NCI-H146 treated with DMSO at 0.1 percent for 48 hours (cell line): Measurements from ENCODE around the gene LYAR.
"Not testable (repeated sequence)": the region's sequence is repeated elsewhere in the genome, so short reads cannot be mapped to it uniquely, and the experiment has no call there.

Experiments used
- DNase-seq: peaks from one replicate; lab custom pipeline; 2025; ENCODE audit not compliant: unreplicated experiment; lab: John Stamatoyannopoulos, UW

The LYAR gene

DNA sequence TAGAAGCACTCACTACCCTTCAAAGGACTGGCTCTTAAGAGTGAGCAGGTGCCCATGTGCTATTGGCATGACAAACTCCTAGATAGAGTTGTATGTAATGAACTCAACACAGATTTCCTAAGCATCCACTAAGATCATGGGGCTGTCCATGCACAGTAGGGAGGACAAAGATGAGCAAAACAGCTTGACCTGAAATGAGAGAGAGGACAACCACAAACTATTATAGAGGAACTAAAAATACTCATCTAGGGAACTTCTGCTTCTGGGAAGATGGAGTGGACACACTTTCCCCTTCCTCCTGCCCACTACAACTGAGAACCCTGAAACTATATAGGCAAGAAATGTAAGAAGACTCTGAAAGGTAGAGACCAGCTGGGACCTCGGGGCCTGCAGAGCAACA is 21.2 kb downstream of the LYAR start:
- DNase-seq = no peak

DNA sequence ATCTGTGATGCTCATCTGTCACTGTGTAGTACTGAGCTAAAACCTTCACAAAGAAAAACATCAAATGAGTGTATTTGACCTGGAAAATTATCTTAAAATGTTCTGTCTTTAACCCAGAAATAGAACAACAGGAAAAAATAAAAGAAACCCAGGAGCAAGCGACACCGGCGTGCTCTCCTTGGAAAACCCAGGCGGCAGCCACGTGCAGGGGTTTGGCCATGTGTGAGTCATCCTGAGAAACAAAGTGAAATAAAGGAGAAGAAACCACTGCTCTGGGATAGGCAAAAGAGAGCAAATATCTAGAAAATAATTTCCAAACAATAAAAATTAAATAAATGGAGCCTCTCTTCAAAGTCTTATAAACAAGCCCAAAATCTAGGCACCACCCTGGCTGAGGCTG is 22.0 kb downstream of the LYAR start:
- DNase-seq = no peak

DNA sequence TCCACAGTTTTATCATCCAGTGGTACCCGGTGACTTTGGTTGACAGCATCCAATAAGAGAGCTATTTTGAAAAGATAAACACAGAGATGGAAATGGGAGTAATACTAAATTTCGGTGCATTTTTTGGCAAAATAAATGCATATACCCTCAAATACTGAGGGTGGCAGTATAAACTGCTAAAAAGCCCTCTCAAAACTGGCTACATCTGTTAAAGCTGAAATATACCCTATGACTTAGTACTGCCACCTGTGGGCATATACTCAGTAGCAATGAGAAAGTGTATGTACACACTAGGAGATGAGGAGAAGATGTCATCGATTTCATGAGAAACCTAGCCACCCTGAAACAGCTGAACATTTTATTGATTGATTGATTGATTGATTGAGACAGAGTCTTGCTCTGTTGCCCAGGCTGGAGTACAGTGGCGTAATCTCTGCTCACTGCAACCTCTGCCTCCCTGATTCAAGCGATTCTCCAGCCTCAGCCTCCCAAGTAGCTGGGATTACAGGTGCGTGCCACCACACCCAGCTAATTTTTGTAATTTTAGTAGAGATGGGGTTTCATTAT is 29.7 kb downstream of the LYAR start:
- peak; percentile 8 for DNase-seq

DNA sequence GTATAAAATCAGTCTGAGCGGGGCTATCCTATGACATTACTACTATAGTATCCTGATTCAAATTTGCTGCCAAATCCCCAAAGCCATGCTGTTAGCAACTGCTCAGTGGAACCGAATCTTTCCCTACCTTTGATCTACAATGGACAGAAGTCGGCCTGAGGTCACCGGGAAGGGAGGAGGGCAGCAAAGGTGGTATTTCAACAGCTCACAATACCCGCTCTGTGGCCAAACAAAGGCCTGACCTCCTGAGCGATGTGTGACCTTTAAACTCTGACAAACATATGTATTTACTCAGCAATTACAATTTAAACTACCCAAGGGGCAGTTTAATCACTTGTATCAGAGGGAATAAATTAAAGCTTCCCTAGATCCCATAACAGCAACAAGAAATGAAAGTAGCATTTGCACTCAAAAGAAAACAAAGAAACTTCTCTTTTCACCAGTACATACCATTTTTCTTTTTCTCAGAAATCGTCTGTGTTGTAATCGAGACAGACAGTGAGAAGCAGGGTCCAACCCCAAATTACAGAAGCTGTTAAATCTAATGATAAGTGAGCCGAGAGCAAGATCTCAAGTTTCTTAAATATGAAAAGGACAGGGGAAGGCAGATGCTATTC is 30.4 kb downstream of the LYAR start:
- peak; percentile 48 for DNase-seq

DNA sequence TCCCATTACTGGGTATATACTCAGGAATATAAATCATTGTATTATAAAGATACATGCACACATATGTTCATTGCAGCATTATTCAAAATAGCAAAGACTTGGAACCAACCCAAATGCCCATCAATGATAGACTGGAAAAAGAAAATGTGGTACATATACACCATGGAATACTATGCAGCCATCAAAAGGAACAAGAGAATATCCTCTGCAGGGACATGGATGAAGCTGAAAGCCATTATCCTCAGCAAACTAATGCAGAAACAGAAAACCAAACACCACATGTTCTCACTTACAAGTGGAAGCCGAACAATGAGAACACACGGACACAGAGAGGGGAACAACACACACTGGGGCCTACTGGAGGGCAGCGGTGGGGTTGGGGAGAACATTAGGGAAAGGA is 32.2 kb downstream of the LYAR start:
- DNase-seq = not testable (repeated sequence)

DNA sequence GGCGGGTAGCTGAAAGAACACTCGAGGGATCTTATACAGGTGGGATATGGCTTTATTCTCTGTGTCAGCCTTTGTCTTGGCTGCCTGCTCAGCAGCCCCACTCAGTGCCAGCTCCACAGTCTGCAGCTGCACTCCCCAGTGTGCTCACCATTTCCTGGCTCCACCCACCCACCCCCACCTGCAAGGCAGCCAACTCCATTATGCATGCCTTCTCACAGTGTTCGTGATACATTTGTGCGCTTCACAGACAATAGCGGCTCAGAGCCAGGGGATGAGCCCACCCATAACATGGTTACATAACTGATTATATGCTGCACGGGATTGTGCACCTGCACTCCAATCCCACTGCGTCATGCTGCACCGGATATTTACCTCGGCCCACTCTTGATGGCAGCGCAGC is 33.2 kb downstream of the LYAR start:
- DNase-seq = no peak

DNA sequence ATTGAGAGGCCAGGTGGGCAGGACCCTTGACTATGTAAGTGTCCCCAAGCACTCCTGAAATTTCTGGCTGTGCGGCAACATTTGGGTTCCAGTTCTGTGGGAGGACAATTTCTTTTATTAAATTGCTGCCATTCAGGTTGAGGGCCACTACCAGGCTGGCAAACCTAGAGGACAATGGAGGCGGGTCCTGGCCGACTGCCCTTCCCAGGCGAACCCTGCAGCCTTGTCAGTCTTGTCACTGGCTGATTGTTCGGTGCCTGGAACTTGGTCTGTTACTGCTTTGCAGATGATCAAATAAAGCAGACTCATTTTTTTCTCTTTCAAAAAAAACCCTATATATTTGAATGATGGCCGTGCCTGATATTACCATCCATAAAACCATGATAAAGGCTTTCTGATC is 35.3 kb downstream of the LYAR start:
- no peak for DNase-seq

DNA sequence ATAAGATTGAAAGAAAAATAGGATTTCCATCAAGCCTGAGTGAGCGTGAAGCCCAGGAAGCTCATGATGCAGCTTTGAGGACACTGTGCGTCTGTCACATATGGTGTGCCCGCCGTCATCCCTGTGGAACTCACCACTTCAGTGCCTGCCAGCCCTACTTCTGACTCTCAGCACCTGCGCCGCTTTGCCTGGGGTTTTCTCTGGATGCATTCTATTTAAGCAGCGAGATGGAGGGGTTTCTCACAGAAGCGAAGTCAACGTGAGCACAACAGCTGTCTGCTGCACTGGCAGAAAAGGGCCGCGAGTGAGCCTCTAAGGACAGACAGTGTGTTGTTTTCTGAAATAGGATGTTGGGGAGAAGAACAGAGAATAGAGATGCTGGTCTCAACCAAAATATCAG is 35.8 kb downstream of the LYAR start:
- no peak for DNase-seq

DNA sequence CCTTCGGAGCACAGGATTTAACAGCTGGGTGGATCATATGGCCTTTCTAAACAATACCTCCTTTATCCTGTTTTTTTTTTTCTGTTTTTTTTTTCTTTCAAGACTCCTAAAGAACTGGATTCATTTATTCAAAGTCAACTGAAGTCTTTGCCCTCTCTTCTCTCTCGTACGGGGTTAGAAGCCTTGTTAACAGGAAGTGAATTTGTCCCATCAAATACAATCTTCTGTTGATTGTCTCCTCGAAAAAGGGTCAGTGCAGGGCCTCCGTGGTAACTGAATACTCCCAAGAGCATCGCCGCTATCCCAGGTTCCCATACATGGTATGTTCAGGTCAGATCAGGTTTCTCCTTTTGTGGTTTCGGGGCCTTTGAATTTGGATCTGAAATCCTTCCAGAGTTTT is 40.1 kb downstream of the LYAR start:
- DNase-seq = no peak

DNA sequence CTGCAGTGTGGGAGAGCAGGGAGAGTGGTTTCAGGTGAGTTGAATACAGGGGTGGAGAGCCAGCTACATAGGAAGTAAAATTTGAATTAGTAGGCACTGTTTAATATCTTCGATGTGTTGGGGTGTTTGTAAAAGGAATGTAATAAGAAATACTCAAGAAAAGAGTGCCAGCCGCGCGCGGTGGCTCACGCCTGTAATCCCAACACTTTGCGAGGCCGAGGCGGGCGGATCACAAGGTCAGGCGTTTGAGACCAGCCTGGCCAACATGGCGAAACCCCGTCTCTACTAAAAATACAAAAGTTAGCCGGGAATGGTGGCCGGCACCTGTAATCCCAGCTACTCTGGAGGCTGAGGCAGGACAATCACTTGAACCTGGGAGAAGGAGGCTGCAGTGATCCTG is 40.6 kb downstream of the LYAR start:
- DNase-seq = not testable (repeated sequence)

DNA sequence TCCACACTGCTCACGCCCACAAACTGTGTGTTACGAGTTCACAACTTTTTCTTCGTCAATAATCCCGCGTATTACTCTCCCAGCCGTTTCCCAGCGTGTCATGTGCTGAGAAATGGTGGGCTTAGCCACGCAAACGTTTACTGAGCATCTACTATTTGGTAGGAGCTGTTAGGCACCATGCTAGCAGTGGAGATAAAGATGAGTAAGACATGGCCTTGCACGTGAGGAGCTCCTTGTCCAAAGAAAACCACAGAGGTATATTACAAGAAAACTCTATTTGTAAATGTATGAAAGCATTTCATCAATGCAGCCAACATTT is 41.1 kb downstream of the LYAR start:
- no peak for DNase-seq

DNA sequence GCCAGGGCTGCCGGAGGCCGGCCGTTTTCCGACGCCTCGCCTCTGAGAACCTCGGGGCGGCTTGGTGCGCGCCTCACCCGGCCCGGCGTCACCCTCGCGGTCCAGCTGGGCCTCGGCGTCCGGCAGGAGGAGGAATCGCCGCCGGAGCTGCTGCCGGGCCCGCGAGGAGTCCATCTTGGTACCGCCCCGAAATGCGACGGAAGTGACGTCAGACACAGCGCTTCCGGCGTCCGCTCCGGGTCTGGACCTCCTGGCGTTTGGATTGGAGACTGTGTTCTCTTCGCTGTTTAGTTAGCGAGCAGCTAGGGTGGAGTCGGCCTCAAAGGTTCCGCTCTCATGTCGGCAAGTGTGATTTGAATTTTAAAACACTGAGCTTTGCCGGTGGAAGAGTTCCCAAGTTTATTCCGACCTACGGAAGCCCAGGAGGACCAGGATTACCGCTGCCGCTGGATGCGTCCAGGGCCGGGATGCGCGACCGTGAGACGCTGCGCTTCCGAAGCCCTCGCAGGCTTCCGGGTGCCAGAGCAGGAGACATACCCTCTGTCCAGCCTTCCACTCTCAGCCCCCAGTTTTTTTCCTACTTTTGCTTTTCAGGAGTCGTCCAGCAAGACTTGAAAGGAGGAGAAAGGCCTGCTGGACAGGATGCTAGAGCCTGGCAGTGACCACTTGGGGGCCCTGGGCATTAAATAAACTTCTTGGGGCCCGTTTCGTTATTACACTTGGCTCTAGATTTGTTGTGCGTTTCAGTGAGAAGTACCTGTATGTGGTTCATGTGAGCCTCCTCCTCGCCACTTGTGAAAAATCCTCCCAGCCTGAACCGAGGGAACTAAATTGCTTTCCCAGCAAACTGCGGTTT is 41.7 kb downstream of the LYAR start, which contains the start of gene TMEM128:
Gene TMEM128, minus strand, starts transcription at position 195 of the 856 bp plus-strand sequence. Its CDS starts 21 bp downstream, at position 174.
- DNase-seq = peak; percentile 73

DNA sequence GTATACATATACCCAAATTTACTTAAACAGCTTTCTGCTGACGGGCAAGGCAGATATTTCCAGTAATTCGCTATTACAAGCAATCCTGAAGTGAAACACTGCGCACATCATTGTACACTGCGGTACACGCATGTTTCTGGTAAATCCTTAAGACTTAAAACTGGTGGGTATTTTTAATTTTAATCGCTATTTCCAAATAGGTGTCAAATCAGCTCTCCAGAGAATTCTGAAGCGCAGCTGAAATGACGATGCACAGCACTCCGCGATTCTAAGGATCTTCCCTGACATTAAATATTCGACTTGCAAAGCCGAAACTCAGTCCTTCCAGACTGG is 42.3 kb downstream of the LYAR start:
- DNase-seq = no peak

DNA sequence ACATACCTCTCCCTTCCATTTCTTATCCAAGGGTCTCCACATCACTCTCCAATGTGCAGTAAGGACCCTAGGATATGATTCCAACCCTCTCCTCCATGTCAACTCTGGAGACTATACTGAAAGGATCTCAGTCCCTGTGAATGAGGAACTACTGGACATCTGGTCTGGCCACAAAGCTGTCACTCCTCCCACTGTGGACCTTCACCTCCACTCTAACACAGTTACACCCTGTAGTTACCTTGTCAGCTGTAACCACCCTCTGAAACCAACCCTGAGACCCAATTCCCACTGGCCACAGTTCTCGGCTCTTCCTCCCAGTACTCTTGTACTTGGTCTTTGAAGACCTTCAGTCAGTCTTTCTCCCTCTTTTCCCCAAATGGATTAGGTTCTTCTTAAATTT is 44.8 kb downstream of the LYAR start:
- no peak for DNase-seq

DNA sequence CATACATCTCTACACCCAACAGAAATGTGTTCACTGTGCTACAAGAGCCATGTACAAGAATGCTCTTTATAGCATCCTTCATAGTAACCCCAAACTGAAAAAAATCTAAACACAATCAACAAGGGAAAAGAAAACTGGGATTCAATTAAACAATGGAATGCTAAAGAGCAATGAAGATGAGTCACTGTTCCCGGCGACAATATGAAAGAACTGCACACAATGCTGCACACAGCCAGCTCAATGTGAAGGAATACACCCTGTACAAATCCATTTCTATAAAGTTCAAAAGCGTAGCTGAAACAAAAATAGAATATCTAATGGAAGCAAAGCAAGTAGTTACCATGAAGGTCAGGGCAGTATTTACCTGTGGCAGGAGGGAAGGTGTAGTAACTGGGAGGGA is 50.4 kb downstream of the LYAR start:
- DNase-seq = not testable (repeated sequence)

DNA sequence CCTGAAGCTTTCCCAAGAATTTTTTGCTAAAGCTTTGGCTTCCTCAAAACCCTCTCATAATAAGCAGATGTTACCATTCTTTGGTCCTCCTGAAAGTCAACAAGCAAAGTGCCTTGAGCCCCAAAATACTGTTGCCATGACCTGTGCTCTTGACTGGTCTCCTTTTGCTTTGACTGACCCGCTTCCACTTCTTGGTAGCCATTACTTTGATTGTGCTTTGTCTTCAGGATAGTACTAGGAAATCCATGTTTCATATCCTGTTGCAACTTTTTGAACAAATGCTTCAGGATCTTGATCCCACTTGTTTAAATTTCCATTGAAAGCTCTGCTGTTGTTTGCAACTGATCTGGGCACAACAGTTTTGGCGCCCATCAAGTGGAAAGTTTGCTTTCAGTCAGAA is 56.3 kb downstream of the LYAR start:
- no peak for DNase-seq

DNA sequence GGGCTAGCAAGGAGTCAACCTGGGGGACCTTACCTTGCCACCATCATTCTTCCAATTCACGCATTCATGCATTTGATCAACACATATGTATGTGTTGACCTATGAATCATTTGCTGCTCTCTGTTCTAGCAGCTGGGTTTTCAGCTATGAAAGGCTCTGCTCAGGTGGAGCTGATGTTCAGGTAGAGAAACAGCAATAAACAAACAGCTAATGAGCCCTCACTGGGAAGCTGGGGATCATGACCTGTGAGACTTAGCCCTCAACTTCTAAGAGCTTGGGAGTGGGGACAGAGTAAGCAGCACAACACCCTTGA is 61.6 kb downstream of the LYAR start:
- no peak for DNase-seq

DNA sequence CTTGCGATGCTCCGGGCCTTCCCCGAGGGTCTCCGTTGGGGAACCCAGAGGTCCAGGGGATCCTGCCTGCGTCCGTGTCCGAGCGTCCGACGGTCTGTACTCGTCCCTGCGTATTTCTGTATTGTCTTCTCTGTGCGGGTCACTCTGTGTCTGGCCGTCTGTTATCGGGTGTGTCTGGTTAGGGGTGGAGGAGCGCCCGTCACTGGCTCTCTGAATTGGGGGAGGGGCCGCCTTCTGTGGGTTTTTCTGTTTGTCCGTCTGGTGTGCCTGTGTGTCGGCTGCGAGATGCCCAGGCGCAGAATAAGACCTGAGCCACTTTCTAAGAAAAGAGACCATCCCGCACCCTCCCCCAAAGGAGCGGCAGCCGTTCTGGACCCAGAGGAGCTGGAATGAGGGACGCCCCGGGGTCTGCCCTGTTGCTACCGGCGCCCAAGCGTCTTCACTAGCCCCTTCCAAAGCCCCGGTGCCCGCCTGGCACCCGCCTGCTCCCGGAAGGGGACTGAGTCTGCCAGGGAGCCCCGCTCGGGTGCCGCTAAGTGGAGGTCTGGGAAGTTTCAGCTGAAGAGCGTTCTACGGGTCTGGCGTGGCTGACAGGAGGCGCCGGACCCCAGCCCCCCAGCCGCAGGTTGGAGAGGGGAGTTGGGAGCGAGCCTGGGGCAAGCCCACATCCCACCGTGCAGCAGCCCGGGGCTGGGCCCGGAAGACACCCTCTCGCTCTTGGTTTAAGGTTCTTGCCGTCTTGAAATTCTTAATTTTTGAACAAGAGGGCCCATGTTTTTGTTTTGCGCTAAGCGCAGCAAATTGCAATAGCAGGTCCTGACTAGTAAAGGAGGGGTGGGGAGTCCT is 62.2 kb downstream of the LYAR start:
- no peak for DNase-seq

DNA sequence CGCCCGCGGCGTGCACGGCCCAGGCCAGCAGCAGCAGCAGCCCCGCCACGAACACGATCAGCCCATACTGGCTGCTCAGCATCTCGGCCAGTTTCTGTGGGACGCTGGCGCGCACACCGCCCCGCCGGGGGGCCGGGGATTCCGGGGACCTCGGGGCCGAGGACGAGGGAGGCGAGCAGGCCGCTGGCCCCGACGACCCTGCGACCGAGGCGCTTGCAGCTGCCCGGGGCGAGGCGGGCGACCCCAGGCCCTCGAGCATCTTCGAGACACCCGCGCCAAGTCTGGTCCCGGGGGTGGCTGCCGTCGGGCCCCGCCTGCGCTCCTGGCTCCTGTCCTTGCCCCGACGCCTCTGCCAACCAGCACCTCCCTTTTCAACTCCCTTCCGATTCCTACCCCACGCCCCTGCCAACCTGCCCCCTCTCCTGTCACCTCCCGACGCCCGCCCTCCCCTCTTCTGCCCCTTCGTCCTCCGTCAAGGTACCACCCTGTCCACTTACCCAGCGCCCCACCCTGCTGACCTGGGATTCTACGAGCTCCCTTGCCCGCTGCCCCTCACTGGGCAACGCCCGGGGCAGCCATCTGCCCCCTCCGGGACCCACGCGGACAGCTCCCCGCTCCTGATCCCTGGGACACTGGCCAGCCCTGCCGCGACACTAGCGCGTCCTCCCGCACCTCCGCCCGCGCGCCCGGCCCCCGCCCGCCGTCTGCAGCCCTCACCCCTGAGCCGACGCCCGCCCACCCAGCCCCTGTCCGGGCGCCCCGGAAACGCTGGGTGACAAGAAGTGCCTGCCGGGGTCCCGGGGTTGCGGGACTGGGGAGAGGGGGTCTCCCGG is 63.1 kb downstream of the LYAR start, which contains the start of gene OTOP1:
Gene OTOP1, minus strand, starts transcription at position 324 of the 833 bp plus-strand sequence. Its CDS starts 65 bp downstream, at position 259.
- no peak for DNase-seq

DNA sequence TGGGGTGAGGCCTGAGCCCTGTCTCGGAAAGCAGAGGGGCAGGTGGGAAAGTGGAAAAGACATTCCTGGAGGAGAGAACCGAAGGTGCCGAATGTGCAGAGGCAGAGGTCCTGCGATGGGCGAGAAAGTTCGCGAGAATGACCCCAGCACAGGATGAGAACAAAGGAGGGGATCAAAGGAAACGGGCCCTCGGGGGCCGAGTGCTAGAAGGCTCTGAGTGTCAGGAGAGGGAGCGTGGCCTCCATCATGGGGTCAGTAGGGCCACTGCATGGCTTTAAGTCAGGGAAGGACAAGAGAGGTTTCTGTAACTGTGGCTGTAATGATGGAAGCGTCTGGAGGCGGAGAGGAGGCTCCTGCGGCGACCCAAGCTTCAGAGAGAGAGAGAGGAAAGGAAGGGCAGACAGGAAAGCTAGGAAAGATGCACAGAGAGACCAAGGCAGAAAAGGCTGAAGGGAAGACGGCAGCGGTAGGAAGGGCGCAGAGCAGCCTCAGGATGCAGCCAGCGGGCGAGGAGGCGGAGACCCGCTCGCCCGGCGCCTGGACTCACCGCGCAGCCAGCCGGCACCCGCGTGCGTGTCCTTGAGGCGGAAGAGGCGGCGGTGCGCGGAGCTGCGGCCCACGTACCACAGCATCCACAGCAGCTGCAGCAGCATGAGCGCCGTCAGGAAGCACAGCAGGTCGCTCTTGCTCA is 63.9 kb downstream of the LYAR start:
- DNase-seq = no peak
